HEK293 (cell line): Measurements from ENCODE around the gene REV3L.

ENCODE experiments used
- CTCF ChIA-PET: fragments of 350-600 bp; formaldehyde crosslinking; extraction: SDS; loops from one replicate; lab custom pipeline; 2021; ENCODE audit warnings: antibody characterized with exemption; lab: Yijun Ruan, JAX
- POLR2A ChIA-PET: fragments of 300-600 bp; formaldehyde crosslinking; extraction: SDS; loops from one replicate; lab custom pipeline; 2020; ENCODE audit warnings: antibody characterized with exemption, inconsistent platforms; lab: Yijun Ruan, JAX
- H3K27ac ChIP-seq: fragments of 200-500 bp; sonication (Bioruptor generic); 2 replicates; pipeline ENCODE4 v1.5.1; 2014; ENCODE audit warnings: low read depth, low read length, control low read depth, inconsistent platforms; ENCODE audit errors: extremely low read depth
- H3K36me3 ChIP-seq, 2 experiments: fragments of 200-500 bp in 1 of 2; sonication (Bioruptor generic) in 1 of 2; 1 replicate in 1 of 2; 2 replicates in 1 of 2; pipeline ENCODE4 v1.5.1; 2014 to 2017; ENCODE audit warnings: inconsistent platforms in 2 of 2, low read length in 2 of 2; ENCODE audit not compliant: control insufficient read depth in 2 of 2, insufficient read depth in 1 of 2
- H3K4me1 ChIP-seq: fragments of 200-500 bp; sonication (Bioruptor generic); 2 replicates; pipeline ENCODE4 v1.5.1; 2014; ENCODE audit warnings: mild to moderate bottlenecking, low read length, inconsistent platforms; ENCODE audit not compliant: control insufficient read depth, insufficient read depth
- H3K4me3 ChIP-seq: 2 replicates; pipeline ENCODE4 v1.5.1; 2011; ENCODE audit warnings: low read depth, mild to moderate bottlenecking, control low read depth, low read length, moderate library complexity
- H3K9me3 ChIP-seq: fragments of 200-500 bp; sonication (Bioruptor generic); 2 replicates; pipeline ENCODE4 v1.5.1; 2014; ENCODE audit warnings: low read depth, low read length, inconsistent platforms; ENCODE audit not compliant: control insufficient read depth, insufficient read depth
- FEZF1 ChIP-seq: fragments of 450-650 bp; formaldehyde crosslinking; IDR thresholded peaks from 2 replicates; pipeline ENCODE4 v1.5.1; 2016; ENCODE audit warnings: missing biosample characterization, missing genetic modification characterization
- HIC1 ChIP-seq: fragments of 450-650 bp; formaldehyde crosslinking; IDR thresholded peaks from 2 replicates; pipeline ENCODE4 v1.5.1; 2016; ENCODE audit warnings: missing biosample characterization, missing genetic modification characterization
- HOXD13 ChIP-seq: sonication (generic); formaldehyde crosslinking; IDR thresholded peaks from 2 replicates; pipeline ENCODE4 v1.8.0; 2022; ENCODE audit warnings: missing genetic modification reagents, borderline replicate concordance
- OVOL3 ChIP-seq: fragments of 450-650 bp; formaldehyde crosslinking; IDR thresholded peaks from 2 replicates; pipeline ENCODE4 v1.5.1; 2016; ENCODE audit warnings: missing biosample characterization, missing genetic modification characterization
- PRDM1 ChIP-seq: fragments of 450-650 bp; formaldehyde crosslinking; IDR thresholded peaks from 2 replicates; pipeline ENCODE4; 2016; ENCODE audit warnings: missing biosample characterization, missing genetic modification characterization
- SCRT2 ChIP-seq: fragments of 450-650 bp; formaldehyde crosslinking; IDR thresholded peaks from 2 replicates; pipeline ENCODE4 v1.5.1; 2016; ENCODE audit warnings: missing biosample characterization, missing genetic modification characterization
- TCF7L2 ChIP-seq: IDR thresholded peaks from 2 replicates; pipeline ENCODE4 v1.6.1; 2011; ENCODE audit warnings: low read depth, mild to moderate bottlenecking, inconsistent platforms, low read length, moderate library complexity, borderline replicate concordance
- TRIM28 ChIP-seq: IDR thresholded peaks from 2 replicates; pipeline ENCODE4 v1.6.1; 2011; ENCODE audit warnings: low read length, control low read depth, borderline replicate concordance
- ZBTB17 ChIP-seq: fragments of 450-650 bp; formaldehyde crosslinking; IDR thresholded peaks from 2 replicates; pipeline ENCODE4 v1.5.1; 2016; ENCODE audit warnings: missing biosample characterization, missing genetic modification characterization
- ZBTB44 ChIP-seq: fragments of 450-650 bp; IDR thresholded peaks from 2 replicates; pipeline ENCODE4 v1.5.1; 2018; ENCODE audit warnings: missing biosample characterization, mild to moderate bottlenecking, missing genetic modification characterization
- ZFP69B ChIP-seq: fragments of 450-650 bp; formaldehyde crosslinking; IDR thresholded peaks from 2 replicates; pipeline ENCODE4 v1.5.1; 2016; ENCODE audit warnings: missing biosample characterization, missing genetic modification characterization
- ZNF18 ChIP-seq: fragments of 450-650 bp; formaldehyde crosslinking; IDR thresholded peaks from 2 replicates; pipeline ENCODE4 v1.5.1; 2016; ENCODE audit warnings: missing biosample characterization, missing genetic modification characterization
- ZNF335 ChIP-seq: fragments of 450-650 bp; formaldehyde crosslinking; conservative IDR thresholded peaks from 2 replicates; pipeline ENCODE4 v1.5.1; 2016; ENCODE audit warnings: missing biosample characterization, missing genetic modification characterization
- ZNF600 ChIP-seq: fragments of 450-650 bp; formaldehyde crosslinking; IDR thresholded peaks from 2 replicates; pipeline ENCODE4 v1.5.1; 2016; ENCODE audit warnings: missing biosample characterization, missing genetic modification characterization
- ZNF624 ChIP-seq: fragments of 450-650 bp; formaldehyde crosslinking; IDR thresholded peaks from 2 replicates; pipeline ENCODE4 v1.5.1; 2017; ENCODE audit warnings: missing biosample characterization, missing genetic modification characterization
- ZNF660 ChIP-seq: fragments of 450-650 bp; IDR thresholded peaks from 2 replicates; pipeline ENCODE4 v1.5.1; 2018; ENCODE audit warnings: missing biosample characterization, mild to moderate bottlenecking, missing genetic modification characterization
- TF ChIP-seq, protein P1 (sequence below): fragments of 450-650 bp; formaldehyde crosslinking; IDR thresholded peaks from 2 replicates; pipeline ENCODE4 v1.5.1; 2016; ENCODE audit warnings: missing biosample characterization, missing genetic modification characterization
- TF ChIP-seq, protein P2 (sequence below): fragments of 450-650 bp; formaldehyde crosslinking; IDR thresholded peaks from 2 replicates; pipeline ENCODE4 v1.5.1; 2016; ENCODE audit warnings: missing biosample characterization, missing genetic modification characterization
- TF ChIP-seq, protein P3 (sequence below): fragments of 450-650 bp; formaldehyde crosslinking; IDR thresholded peaks from 2 replicates; pipeline ENCODE4 v1.5.1; 2016; ENCODE audit warnings: missing biosample characterization, missing genetic modification characterization
- TF ChIP-seq, protein P4 (sequence below): fragments of 450-650 bp; formaldehyde crosslinking; IDR thresholded peaks from 2 replicates; pipeline ENCODE4; 2016; ENCODE audit warnings: missing biosample characterization, missing genetic modification characterization

Gene REV3L

DNA sequence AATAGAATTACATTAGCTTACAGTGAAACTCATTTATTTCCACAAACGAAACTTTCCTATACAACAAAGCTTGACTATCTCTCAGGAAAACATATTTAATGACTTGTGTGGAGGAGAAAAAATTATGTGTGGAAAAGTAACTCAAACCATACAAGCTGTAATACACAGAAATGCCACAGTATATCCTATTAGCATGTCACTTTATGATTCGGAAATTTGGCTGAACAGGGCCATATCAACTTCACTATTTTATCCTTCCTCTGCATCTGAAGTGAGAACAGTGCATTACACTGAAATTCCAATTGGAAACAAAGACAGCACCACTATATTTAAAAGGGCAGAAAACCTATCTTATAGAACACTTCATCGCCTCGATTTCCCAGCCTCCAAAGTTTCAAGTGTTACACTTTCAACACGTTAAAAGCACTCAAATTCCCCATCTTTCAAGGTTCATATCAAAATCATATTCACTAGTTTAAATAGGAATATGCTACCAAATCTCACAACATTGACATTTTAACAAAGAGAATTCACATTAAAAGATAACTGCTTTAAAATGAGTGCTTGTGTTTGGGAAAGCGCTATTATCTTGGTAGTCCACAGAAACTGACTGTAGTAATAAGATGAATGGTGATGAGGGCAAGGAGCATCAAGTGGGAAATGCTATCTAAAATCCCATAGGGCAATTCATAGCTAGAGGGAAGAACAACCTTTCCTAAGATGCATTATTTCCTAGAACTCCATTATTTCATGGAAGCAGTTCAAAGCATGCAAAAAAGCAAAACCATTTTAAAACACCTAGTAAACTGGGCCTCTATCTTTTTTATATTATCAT, 1.8 kb downstream of the REV3L start (continued):
- peak; percentile 79 for TF ChIP-seq ZBTB17 (tag by site-specific recombination)
- TF ChIP-seq, protein P1, sequence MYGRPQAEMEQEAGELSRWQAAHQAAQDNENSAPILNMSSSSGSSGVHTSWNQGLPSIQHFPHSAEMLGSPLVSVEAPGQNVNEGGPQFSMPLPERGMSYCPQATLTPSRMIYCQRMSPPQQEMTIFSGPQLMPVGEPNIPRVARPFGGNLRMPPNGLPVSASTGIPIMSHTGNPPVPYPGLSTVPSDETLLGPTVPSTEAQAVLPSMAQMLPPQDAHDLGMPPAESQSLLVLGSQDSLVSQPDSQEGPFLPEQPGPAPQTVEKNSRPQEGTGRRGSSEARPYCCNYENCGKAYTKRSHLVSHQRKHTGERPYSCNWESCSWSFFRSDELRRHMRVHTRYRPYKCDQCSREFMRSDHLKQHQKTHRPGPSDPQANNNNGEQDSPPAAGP (tag by site-specific recombination), result no peak
- peak; percentile 69 for TF ChIP-seq SCRT2 (tag by site-specific recombination)
- peak; percentile 49 for TF ChIP-seq ZFP69B (tag by site-specific recombination)
- TF ChIP-seq ZNF600 (tag by site-specific recombination), result peak; percentile 51; the same call in 1 of the 2 replicates

DNA sequence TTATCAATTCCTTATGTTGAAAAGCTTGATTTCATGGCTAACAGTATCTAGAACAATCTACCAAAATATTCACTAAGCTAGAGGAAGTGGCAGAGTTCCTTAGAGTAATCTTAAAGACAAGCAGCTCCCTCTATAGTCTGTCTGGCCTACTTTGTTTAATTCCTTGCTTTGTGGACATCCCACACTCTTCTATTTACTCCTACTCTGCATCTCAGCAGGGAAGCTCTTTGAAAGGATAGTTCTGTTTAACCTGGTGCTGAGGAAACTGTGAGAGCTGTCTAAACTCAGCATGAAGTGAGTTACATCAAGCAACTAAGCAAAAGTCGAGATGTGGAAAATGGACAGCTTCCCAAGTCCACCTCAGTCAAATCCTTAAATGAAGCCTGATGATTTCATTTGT, 4.3 kb downstream of the REV3L start:
- ChIA-PET CTCF (interaction anchor here (0.6 to 2.3 kb wide), 42 partner anchors 8 to 560 kb away, joined by 3 to 26 read pairs (median 4); partner anchors contain the start of gene TRAF3IP2), POLR2A (interaction anchor here (0.8 to 2.2 kb wide), 5 partner anchors 70 to 220 kb away, joined by 3 to 17 read pairs (median 3); partner anchors contain the start of gene TRAF3IP2)
- Histone ChIP-seq H3K9me3 (no peaks in the 10 kb centered on the region), H3K36me3 (no peaks in the 10 kb centered on the region), H3K4me1 (peaks cover 19% of the 10 kb centered on the region), H3K27ac (no peak overlapping the region), H3K4me3 (no peak overlapping the region)
- peak; percentile 74 for TF ChIP-seq FEZF1 (tag by site-specific recombination)
- TF ChIP-seq ZNF660 (tag by site-specific recombination), result peak; percentile 55
- TF ChIP-seq, protein P2, sequence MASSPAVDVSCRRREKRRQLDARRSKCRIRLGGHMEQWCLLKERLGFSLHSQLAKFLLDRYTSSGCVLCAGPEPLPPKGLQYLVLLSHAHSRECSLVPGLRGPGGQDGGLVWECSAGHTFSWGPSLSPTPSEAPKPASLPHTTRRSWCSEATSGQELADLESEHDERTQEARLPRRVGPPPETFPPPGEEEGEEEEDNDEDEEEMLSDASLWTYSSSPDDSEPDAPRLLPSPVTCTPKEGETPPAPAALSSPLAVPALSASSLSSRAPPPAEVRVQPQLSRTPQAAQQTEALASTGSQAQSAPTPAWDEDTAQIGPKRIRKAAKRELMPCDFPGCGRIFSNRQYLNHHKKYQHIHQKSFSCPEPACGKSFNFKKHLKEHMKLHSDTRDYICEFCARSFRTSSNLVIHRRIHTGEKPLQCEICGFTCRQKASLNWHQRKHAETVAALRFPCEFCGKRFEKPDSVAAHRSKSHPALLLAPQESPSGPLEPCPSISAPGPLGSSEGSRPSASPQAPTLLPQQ, result 0 out of 2 replicates have a peak, but pooled peaks have one; percentile 25
- TF ChIP-seq, protein P3, sequence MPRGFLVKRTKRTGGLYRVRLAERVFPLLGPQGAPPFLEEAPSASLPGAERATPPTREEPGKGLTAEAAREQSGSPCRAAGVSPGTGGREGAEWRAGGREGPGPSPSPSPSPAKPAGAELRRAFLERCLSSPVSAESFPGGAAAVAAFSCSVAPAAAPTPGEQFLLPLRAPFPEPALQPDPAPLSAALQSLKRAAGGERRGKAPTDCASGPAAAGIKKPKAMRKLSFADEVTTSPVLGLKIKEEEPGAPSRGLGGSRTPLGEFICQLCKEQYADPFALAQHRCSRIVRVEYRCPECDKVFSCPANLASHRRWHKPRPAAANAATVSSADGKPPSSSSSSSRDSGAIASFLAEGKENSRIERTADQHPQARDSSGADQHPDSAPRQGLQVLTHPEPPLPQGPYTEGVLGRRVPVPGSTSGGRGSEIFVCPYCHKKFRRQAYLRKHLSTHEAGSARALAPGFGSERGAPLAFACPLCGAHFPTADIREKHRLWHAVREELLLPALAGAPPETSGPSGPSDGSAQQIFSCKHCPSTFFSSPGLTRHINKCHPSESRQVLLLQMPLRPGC (tag by site-specific recombination), result 0 out of 2 replicates have a peak, but pooled peaks have one; percentile 49
- TF ChIP-seq, protein P4, sequence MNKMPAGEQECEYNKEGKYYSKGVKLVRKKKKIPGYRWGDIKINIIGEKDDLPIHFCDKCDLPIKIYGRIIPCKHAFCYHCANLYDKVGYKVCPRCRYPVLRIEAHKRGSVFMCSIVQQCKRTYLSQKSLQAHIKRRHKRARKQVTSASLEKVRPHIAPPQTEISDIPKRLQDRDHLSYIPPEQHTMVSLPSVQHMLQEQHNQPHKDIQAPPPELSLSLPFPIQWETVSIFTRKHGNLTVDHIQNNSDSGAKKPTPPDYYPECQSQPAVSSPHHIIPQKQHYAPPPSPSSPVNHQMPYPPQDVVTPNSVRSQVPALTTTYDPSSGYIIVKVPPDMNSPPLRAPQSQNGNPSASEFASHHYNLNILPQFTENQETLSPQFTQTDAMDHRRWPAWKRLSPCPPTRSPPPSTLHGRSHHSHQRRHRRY, result no peak
- 0 out of 2 replicates have a peak, but pooled peaks have one; percentile 44 for TF ChIP-seq OVOL3 (tag by site-specific recombination)
- TF ChIP-seq HOXD13 (CRISPR knock-in tag), result no peak
- TF ChIP-seq TRIM28, result peak; percentile 79; the same call in 1 of the 2 replicates
- TF ChIP-seq HIC1 (tag by site-specific recombination), result 0 out of 2 replicates have a peak, but pooled peaks have one; percentile 24
- TF ChIP-seq ZBTB17 (tag by site-specific recombination), result peak; percentile 58; the same call in 1 of the 2 replicates
- TF ChIP-seq PRDM1 (tag by site-specific recombination), result peak; percentile 75
- peak; percentile 59; the same call in 1 of the 2 replicates for TF ChIP-seq TCF7L2
- peak; percentile 70; the same call in 1 of the 2 replicates for TF ChIP-seq ZNF18 (tag by site-specific recombination)
- peak; percentile 79 for TF ChIP-seq ZBTB44 (tag by site-specific recombination)
- no peak for TF ChIP-seq ZNF624 (tag by site-specific recombination)
- TF ChIP-seq ZNF335 (tag by site-specific recombination), result no peak
